GM12878 (cell line): Measurements from ENCODE around the gene FOXN4. TPM values are rescaled to one million over a fixed set of nuclear protein-coding genes. Genes with fewer than 3 reads are reported as not detected.

ENCODE experiments used
- ATAC-seq: fragments of 200-7000 bp; cut with Tn5 transposase; 3 replicates; pipeline ENCODE4 v1.9.1; 2020; ENCODE audit warnings: mild to moderate bottlenecking, moderate library complexity
- BruUV-seq: library from RNA; stranded (reverse); fragments of 400-500 nt; replicated peaks from 2 replicates; lab custom pipeline; 2021; lab: Mats Ljungman, UMichigan
- CTCF ChIA-PET: fragments of 300-600 bp; sonication (Branson Sonifier 250); formaldehyde crosslinking; extraction: SDS; loops from one replicate; lab custom pipeline; 2021; ENCODE audit warnings: inconsistent platforms; lab: Yijun Ruan, JAX
- POLR2A ChIA-PET: fragments of 350-600 bp; formaldehyde crosslinking; extraction: SDS; loops from one replicate; lab custom pipeline; 2021; ENCODE audit warnings: inconsistent platforms; lab: Charles Lee
- RAD21 ChIA-PET: fragments of 300-600 bp; sonication (Branson Sonifier 250); formaldehyde crosslinking; loops from one replicate; lab custom pipeline; 2023; ENCODE audit warnings: antibody characterized with exemption; ENCODE audit not compliant: unreplicated experiment; lab: Charles Lee
- SMC1A ChIA-PET: fragments of 300-600 bp; sonication (Branson Sonifier 250); formaldehyde crosslinking; loops from one replicate; lab custom pipeline; 2023; ENCODE audit not compliant: unreplicated experiment, uncharacterized antibody; lab: Charles Lee
- DNase-seq: peaks from one replicate; pipeline ENCODE4 v3.0.0-alpha.2; 2011; ENCODE audit warnings: low read depth, low spot score
- FAIRE-seq: peaks from 3 replicates; lab custom pipeline; 2011; peaks lifted over from hg19 to GRCh38; lab: Jason Lieb, UNC
- H2AFZ ChIP-seq: 2 replicates; pipeline ENCODE4 v1.6.0; 2011; ENCODE audit warnings: low read depth, low read length, control low read depth; ENCODE audit not compliant: control insufficient read depth
- H3K27ac ChIP-seq: 2 replicates; pipeline ENCODE4 v1.5.1; 2011; ENCODE audit warnings: control low read depth; ENCODE audit not compliant: control insufficient read depth, insufficient read depth
- H3K27me3 ChIP-seq, 2 experiments: replicated peaks in 1 of 2; 2 replicates each; pipeline versions ENCODE4 v1.6.0 to v1.6.1; 2011; ENCODE audit warnings: low read length in 1 of 2; ENCODE audit not compliant: control insufficient read depth in 2 of 2, insufficient read depth in 2 of 2
- H3K36me3 ChIP-seq, 2 experiments: 2 replicates each; pipeline ENCODE4 v1.5.1; 2011; ENCODE audit warnings: low read length in 1 of 2; ENCODE audit not compliant: control insufficient read depth in 2 of 2, insufficient read depth in 2 of 2
- H3K4me1 ChIP-seq: 2 replicates; pipeline ENCODE4 v1.6.1; 2011; ENCODE audit warnings: mild to moderate bottlenecking, low read length, moderate library complexity, mixed read lengths; ENCODE audit not compliant: control insufficient read depth, insufficient read depth
- H3K4me2 ChIP-seq: 2 replicates; pipeline ENCODE4 v1.6.0; 2011; ENCODE audit warnings: control low read depth; ENCODE audit not compliant: control insufficient read depth, insufficient read depth
- H3K4me3 ChIP-seq: fragments of 200-600 bp; sonication (generic); 2 replicates; pipeline ENCODE4 v1.5.1; 2016
- H3K79me2 ChIP-seq: 2 replicates; pipeline ENCODE4 v1.6.0; 2011; ENCODE audit warnings: low read length; ENCODE audit not compliant: control insufficient read depth, insufficient read depth
- H3K9ac ChIP-seq: 2 replicates; pipeline ENCODE4 v1.8.0; 2011; ENCODE audit warnings: low read length, control low read depth, mixed read lengths; ENCODE audit not compliant: control insufficient read depth, insufficient read depth
- H3K9me3 ChIP-seq: replicated peaks from 3 replicates; pipeline ENCODE4 v1.5.1; 2011; ENCODE audit warnings: mild to moderate bottlenecking, low read length; ENCODE audit not compliant: control insufficient read depth, insufficient read depth
- H4K20me1 ChIP-seq: 2 replicates; pipeline ENCODE4 v1.6.0; 2011; ENCODE audit not compliant: control insufficient read depth, insufficient read depth
- GATAD2B ChIP-seq: fragments of 450-650 bp; conservative IDR thresholded peaks from 2 replicates; pipeline ENCODE4 v1.6.1; 2017; ENCODE audit warnings: low read depth, mild to moderate bottlenecking, moderate library complexity
- NFXL1 ChIP-seq: fragments of 450-650 bp; IDR thresholded peaks from 2 replicates; pipeline ENCODE4 v1.6.1; 2017; ENCODE audit warnings: antibody characterized with exemption, mild to moderate bottlenecking, borderline replicate concordance
- POLR2AphosphoS2 ChIP-seq: IDR thresholded peaks from 2 replicates; pipeline ENCODE4 v1.6.1; 2011; ENCODE audit warnings: low read depth, mild to moderate bottlenecking, low read length, improper control_type of control experiment, moderate library complexity
- ZNF24 ChIP-seq: fragments of 450-650 bp; IDR thresholded peaks from 2 replicates; pipeline ENCODE4 v1.6.1; 2017; ENCODE audit warnings: antibody characterized with exemption, mild to moderate bottlenecking
- WGBS: methylation state at CpG from one replicate; pipeline ENCODE4 v1.1.6; 2016; ENCODE audit warnings: low lambda C conversion rate; ENCODE audit not compliant: insufficient replicate concordance, insufficient coverage; ENCODE audit errors: missing lambda C conversion rate; 5-methylcytosine and 5-hydroxymethylcytosine counted together
- in situ Hi-C: fragments of 300-500 bp; cut with MboI; formaldehyde crosslinking; loops from 9 replicates; pipeline ENCODE4 v1.14.3; 2018; ENCODE audit warnings: mixed read lengths
- intact Hi-C: fragments of 100-400 bp; cut with micrococcal nuclease; formaldehyde crosslinking; loops from one replicate; pipeline ENCODE4 v1.14.2; 2022; ENCODE audit not compliant: unreplicated experiment
- polyA plus RNA-seq, 11 experiments: library from polyadenylated mRNA; depleted of rRNA in 4 of 11; unstranded in 6 of 11; stranded (reverse) in 5 of 11; fragments of >200 nt; fragmentation: Nextera tagmentation in 4 of 11; fragmentation: Illumina TruSeq in 1 of 11; extraction: Ambion mirVana in 4 of 11; extraction: Trizol in 1 of 11; gene quantifications; 1 replicate in 1 of 11; 2 replicates in 10 of 11; pipeline versions ENCODE4 v1.2.1 to v1.2.3, GENCODE V29; 2011 to 2016; ENCODE audit warnings: inconsistent platforms in 2 of 11, missing spikeins in 2 of 11, low read depth in 1 of 11
- total RNA-seq, 4 experiments: library from RNA; depleted of rRNA in 3 of 4; stranded (reverse); fragments of >200 nt in 3 of 4; fragmentation: Illumina TruSeq in 1 of 4; extraction: Trizol in 1 of 4; gene quantifications; 2 replicates each; pipeline versions ENCODE4 v1.2.1 to v1.2.3, GENCODE V29; 2013 to 2021
- TF ChIP-seq, protein P1 (sequence below): fragments of 450-650 bp; IDR thresholded peaks from 2 replicates; pipeline ENCODE4 v1.6.1; 2018; ENCODE audit warnings: mild to moderate bottlenecking, low read depth, moderate library complexity; ENCODE audit not compliant: partially characterized antibody

The FOXN4 gene
- total and polyA plus RNA-seq, 10 of the 15 experiments (the other 5 are each of a cell fraction or from before 2014, with no cell fraction given) = not detected

DNA sequence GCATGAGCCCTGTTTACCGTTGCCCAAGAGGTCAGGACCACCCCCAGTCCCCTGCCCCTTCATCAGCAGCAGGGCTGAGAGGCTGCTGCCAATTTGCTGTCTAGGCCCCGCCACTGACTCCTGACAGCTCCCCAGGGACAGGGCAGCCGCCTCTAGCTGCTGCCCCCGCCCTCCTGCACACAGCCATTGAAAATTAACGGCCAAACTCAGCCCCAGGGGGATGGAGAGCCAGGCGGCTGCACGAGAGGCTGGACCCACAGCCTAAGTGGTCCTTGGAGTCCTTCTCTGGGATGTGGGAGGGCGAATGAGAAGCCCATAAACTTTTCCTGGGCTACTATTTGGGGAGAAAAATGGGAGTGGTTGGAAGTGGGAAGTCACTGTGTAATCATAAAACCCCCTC, 4.6 kb downstream of the FOXN4 start:
- intact Hi-C loops = no loop called here
- 1% methylated on average over 8 of the region's 8 CpGs for WGBS
- RAD21 ChIA-PET = no interaction called here
- H3K27ac ChIP-seq = no peak overlapping the region
- BruUV-seq = no TSS peak
- no peaks in the 10 kb centered on the region for H3K4me1 ChIP-seq
- ATAC-seq (no peak), FAIRE-seq (no peak), DNase-seq (no peak)
- no peak overlapping the region for H3K4me2 ChIP-seq
- no peak for TF ChIP-seq GATAD2B
- no peak overlapping the region for H2AFZ ChIP-seq
- POLR2A ChIA-PET = no interaction called here
- no peaks in the 10 kb centered on the region for H3K9me3 ChIP-seq
- no peak overlapping the region for H3K4me3 ChIP-seq
- H3K27me3 ChIP-seq = peaks cover 6 to 12% of the 10 kb centered on the region in 2 experiments; a peak in 3 of 4 replicates
- SMC1A ChIA-PET = no interaction called here
- H3K36me3 ChIP-seq = no peaks in the 10 kb centered on the region
- no peaks in the 10 kb centered on the region for H3K79me2 ChIP-seq
- H3K9ac ChIP-seq = no peak overlapping the region
- in situ Hi-C loops = no loop called here
- no peaks in the 10 kb centered on the region for H4K20me1 ChIP-seq
- CTCF ChIA-PET = no interaction called here

DNA sequence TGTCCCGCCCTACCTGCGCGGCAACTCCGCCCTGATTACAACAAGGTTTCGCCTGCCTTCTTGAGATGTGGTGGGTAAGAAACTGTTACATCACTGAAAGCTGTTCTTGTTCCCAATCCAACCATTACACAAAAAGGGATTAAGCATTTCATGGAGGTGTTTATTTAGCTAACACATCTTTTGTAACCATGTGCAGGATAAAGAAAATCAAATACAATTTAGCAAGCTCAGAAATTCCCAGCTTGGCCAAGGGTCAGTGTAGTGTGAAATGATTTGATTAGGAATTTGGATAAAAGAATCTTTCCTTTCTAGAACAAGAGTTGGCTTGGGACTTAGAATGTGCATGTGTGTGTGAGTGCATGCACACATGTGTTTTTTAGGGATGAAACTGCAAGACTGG, 6.3 kb downstream of the FOXN4 start:
- H3K9me3 ChIP-seq = no peaks in the 10 kb centered on the region
- peaks cover 4 to 6% of the 10 kb centered on the region in 2 experiments; a peak in 2 of 4 replicates for H3K27me3 ChIP-seq
- RAD21 ChIA-PET = no interaction called here
- 61% methylated on average over 5 of the region's 5 CpGs for WGBS
- H3K4me2 ChIP-seq = no peak overlapping the region
- ATAC-seq (no peak), DNase-seq (no peak), FAIRE-seq (no peak)
- no peaks in the 10 kb centered on the region for H3K36me3 ChIP-seq
- POLR2A ChIA-PET = no interaction called here
- H3K79me2 ChIP-seq = no peaks in the 10 kb centered on the region
- no peaks in the 10 kb centered on the region for H3K4me1 ChIP-seq
- intact Hi-C loops = no loop called here
- in situ Hi-C loops = no loop called here
- CTCF ChIA-PET = no interaction called here
- H2AFZ ChIP-seq = no peak overlapping the region
- H3K4me3 ChIP-seq = no peak overlapping the region
- H3K27ac ChIP-seq = no peak overlapping the region
- TF ChIP-seq NFXL1 (no peak), ZNF24 (no peak), POLR2AphosphoS2 (no peak)
- TF ChIP-seq, protein P1, sequence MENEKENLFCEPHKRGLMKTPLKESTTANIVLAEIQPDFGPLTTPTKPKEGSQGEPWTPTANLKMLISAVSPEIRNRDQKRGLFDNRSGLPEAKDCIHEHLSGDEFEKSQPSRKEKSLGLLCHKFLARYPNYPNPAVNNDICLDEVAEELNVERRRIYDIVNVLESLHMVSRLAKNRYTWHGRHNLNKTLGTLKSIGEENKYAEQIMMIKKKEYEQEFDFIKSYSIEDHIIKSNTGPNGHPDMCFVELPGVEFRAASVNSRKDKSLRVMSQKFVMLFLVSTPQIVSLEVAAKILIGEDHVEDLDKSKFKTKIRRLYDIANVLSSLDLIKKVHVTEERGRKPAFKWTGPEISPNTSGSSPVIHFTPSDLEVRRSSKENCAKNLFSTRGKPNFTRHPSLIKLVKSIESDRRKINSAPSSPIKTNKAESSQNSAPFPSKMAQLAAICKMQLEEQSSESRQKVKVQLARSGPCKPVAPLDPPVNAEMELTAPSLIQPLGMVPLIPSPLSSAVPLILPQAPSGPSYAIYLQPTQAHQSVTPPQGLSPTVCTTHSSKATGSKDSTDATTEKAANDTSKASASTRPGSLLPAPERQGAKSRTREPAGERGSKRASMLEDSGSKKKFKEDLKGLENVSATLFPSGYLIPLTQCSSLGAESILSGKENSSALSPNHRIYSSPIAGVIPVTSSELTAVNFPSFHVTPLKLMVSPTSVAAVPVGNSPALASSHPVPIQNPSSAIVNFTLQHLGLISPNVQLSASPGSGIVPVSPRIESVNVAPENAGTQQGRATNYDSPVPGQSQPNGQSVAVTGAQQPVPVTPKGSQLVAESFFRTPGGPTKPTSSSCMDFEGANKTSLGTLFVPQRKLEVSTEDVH = no peak
- no TSS peak for BruUV-seq
- SMC1A ChIA-PET = no interaction called here
- H4K20me1 ChIP-seq = no peaks in the 10 kb centered on the region
- no peak overlapping the region for H3K9ac ChIP-seq
